HK-2 (cell line): ENCODE measurements around the gene SERTAD2.

Experiments used
- DNase-seq: peaks from one replicate; pipeline ENCODE4 v3.0.0-alpha.2; 2018; ENCODE audit not compliant: unreplicated experiment

SERTAD2 gene

GRCh38 chr2:64653109-64654062 is at the start of gene SERTAD2:
Gene SERTAD2 (minus strand): TSS chr2:64653913. CDS start chr2:64636871, 17,042 bp downstream.
- peak; percentile 86 for DNase-seq

- DNase-seq, result no peak
Observed at GRCh38 chr2:64700133-64700809, 46.6 kb upstream of the SERTAD2 start.

- DNase-seq, result peak; percentile 19
Observed at GRCh38 chr2:64699712-64700111, 46.0 kb upstream of the SERTAD2 start.

GRCh38 chr2:64698668-64699444 is 45.1 kb upstream of the SERTAD2 start:
- peak; percentile 37 for DNase-seq

- DNase-seq, result no peak
Observed at GRCh38 chr2:64698177-64698643, 44.5 kb upstream of the SERTAD2 start.

GRCh38 chr2:64697297-64698176 is 43.8 kb upstream of the SERTAD2 start:
- DNase-seq, result no peak

- DNase-seq, result no peak
Observed at GRCh38 chr2:64696636-64697035, 42.9 kb upstream of the SERTAD2 start.

- no peak for DNase-seq
Observed at GRCh38 chr2:64695721-64696261, 42.1 kb upstream of the SERTAD2 start.

- no peak for DNase-seq
Observed at GRCh38 chr2:64692401-64692800, 38.7 kb upstream of the SERTAD2 start.

GRCh38 chr2:64688909-64689308 is 35.2 kb upstream of the SERTAD2 start:
- no peak for DNase-seq

GRCh38 chr2:64686283-64686956 is 32.7 kb upstream of the SERTAD2 start:
- peak; percentile 25 for DNase-seq

GRCh38 chr2:64685430-64685829 is 31.7 kb upstream of the SERTAD2 start:
- no peak for DNase-seq

GRCh38 chr2:64683771-64684510 is 30.2 kb upstream of the SERTAD2 start:
- no peak for DNase-seq

GRCh38 chr2:64681479-64681967 is 27.8 kb upstream of the SERTAD2 start:
- DNase-seq, result no peak

GRCh38 chr2:64679673-64680425 is 26.1 kb upstream of the SERTAD2 start:
- DNase-seq, result no peak

- no peak for DNase-seq
Observed at GRCh38 chr2:64678771-64679590, 25.3 kb upstream of the SERTAD2 start.

GRCh38 chr2:64677530-64677929 is 23.8 kb upstream of the SERTAD2 start:
- DNase-seq, result no peak

- DNase-seq, result peak; percentile 39
Observed at GRCh38 chr2:64675860-64676259, 22.1 kb upstream of the SERTAD2 start.
